K562 (cell line): ENCODE data around the gene PFDN4. TPM values are rescaled to one million over a fixed set of nuclear protein-coding genes. Genes with fewer than 3 reads are reported as not detected.

Experiments
- ARID3B ChIP-seq: fragments of 250-450 bp; sonication (Bioruptor Pico); IDR thresholded peaks from 2 replicates; pipeline ENCODE4 v1.4.0; 2020; ENCODE audit warnings: borderline replicate concordance
- CEBPB ChIP-seq: fragments of 450-650 bp; IDR thresholded peaks from 2 replicates; pipeline ENCODE4 v1.6.1; 2016; ENCODE audit warnings: missing genetic modification characterization, missing compliant biosample characterization
- CSDE1 ChIP-seq, 2 experiments: fragments of 450-650 bp; IDR thresholded peaks; 2 replicates each; pipeline ENCODE4 v1.6.1; 2016; ENCODE audit warnings: mild to moderate bottlenecking in 1 of 2
- IRF9 ChIP-seq: fragments of 450-650 bp; IDR thresholded peaks from 2 replicates; pipeline ENCODE4 v1.6.1; 2016; ENCODE audit warnings: missing biosample characterization, missing genetic modification characterization
- KHSRP ChIP-seq: fragments of 450-650 bp; IDR thresholded peaks from 2 replicates; pipeline ENCODE4 v1.6.1; 2017
- KLF16 ChIP-seq: IDR thresholded peaks from 2 replicates; pipeline ENCODE4 v1.6.1; 2016; ENCODE audit warnings: antibody characterized with exemption
- LCOR ChIP-seq: sonication (generic); formaldehyde crosslinking; IDR thresholded peaks from 2 replicates; pipeline ENCODE4 v1.8.0; 2022; ENCODE audit warnings: mild to moderate bottlenecking, missing genetic modification reagents
- MAZ ChIP-seq, 2 experiments: fragments of 450-650 bp in 1 of 2; sonication (generic) in 1 of 2; formaldehyde crosslinking; IDR thresholded peaks in 1 of 2; conservative IDR thresholded peaks in 1 of 2; 2 replicates each; pipeline versions ENCODE4 v1.4.0 to v1.5.0; 2020; ENCODE audit warnings: mild to moderate bottlenecking in 1 of 2, missing genetic modification reagents in 1 of 2
- MCM3 ChIP-seq: fragments of 450-650 bp; IDR thresholded peaks from 2 replicates; pipeline ENCODE4 v1.6.1; 2016
- MEF2A ChIP-seq: IDR thresholded peaks from 2 replicates; pipeline ENCODE4 v1.6.1; 2011; ENCODE audit warnings: low read depth, mild to moderate bottlenecking, low read length, moderate library complexity; ENCODE audit not compliant: control insufficient read depth
- MXD1 ChIP-seq: fragments of 250-450 bp; sonication (Bioruptor Pico); IDR thresholded peaks from 2 replicates; pipeline ENCODE4 v1.8.0; 2021; ENCODE audit warnings: borderline replicate concordance, mild to moderate bottlenecking, moderate library complexity; ENCODE audit not compliant: poor library complexity, severe bottlenecking
- POLR3A ChIP-seq: IDR thresholded peaks from 2 replicates; pipeline ENCODE4 v1.6.1; 2011; ENCODE audit warnings: borderline replicate concordance, mild to moderate bottlenecking, moderate library complexity; ENCODE audit not compliant: insufficient read length, insufficient read depth; ENCODE audit errors: extremely low read depth
- RAD51 ChIP-seq: fragments of 450-650 bp; IDR thresholded peaks from 2 replicates; pipeline ENCODE4 v1.7.1; 2016; ENCODE audit warnings: low read depth, mild to moderate bottlenecking, borderline replicate concordance
- RBM22 ChIP-seq: fragments of 200-400 bp; formaldehyde crosslinking; IDR thresholded peaks from 2 replicates; pipeline ENCODE4 v1.6.1; 2018; ENCODE audit warnings: low read length, low read depth; ENCODE audit not compliant: poor library complexity, severe bottlenecking
- SMARCA4 ChIP-seq: fragments of 450-650 bp; IDR thresholded peaks from 2 replicates; pipeline ENCODE4 v1.6.1; 2016
- SRSF9 ChIP-seq: fragments of 200-400 bp; formaldehyde crosslinking; IDR thresholded peaks from 2 replicates; pipeline ENCODE4 v1.6.1; 2017; ENCODE audit warnings: low read depth, low read length, borderline replicate concordance
- STAG1 ChIP-seq: sonication (generic); formaldehyde crosslinking; IDR thresholded peaks from 2 replicates; pipeline ENCODE4 v1.5.0; 2020; ENCODE audit warnings: missing genetic modification reagents, borderline replicate concordance
- TSC22D4 ChIP-seq: fragments of 450-650 bp; IDR thresholded peaks from 2 replicates; pipeline ENCODE4 v1.6.1; 2016; ENCODE audit warnings: missing genetic modification characterization, missing biosample characterization, control low read depth
- ZNF639 ChIP-seq, 2 experiments: fragments of 200-800 bp in 1 of 2; sonication (Bioruptor generic) in 1 of 2; sonication (generic) in 1 of 2; formaldehyde crosslinking in 1 of 2; IDR thresholded peaks in 1 of 2; conservative IDR thresholded peaks in 1 of 2; 2 replicates each; pipeline versions ENCODE4 v1.5.0 to v1.6.1; 2016 to 2020; ENCODE audit warnings: missing compliant biosample characterization in 1 of 2, missing genetic modification characterization in 1 of 2, missing genetic modification reagents in 1 of 2
- ZNF696 ChIP-seq: fragments of 250-450 bp; sonication (Bioruptor Pico); conservative IDR thresholded peaks from 2 replicates; pipeline ENCODE4 v1.4.0; 2020; ENCODE audit warnings: mild to moderate bottlenecking, moderate library complexity
- ZNF77 ChIP-seq: fragments of 250-450 bp; sonication (Bioruptor Pico); IDR thresholded peaks from 2 replicates; pipeline ENCODE4 v1.5.0; 2020
- polyA plus RNA-seq, 8 experiments: library from polyadenylated mRNA; depleted of rRNA in 4 of 8; stranded (reverse) in 5 of 8; unstranded in 3 of 8; fragments of >200 nt; fragmentation: Nextera tagmentation in 2 of 8; fragmentation: Illumina TruSeq in 1 of 8; extraction: Ambion mirVana in 2 of 8; extraction: Trizol in 1 of 8; gene quantifications; 2 replicates each; pipeline versions ENCODE4 v1.2.1 to v1.2.3, GENCODE V29; 2011 to 2014; ENCODE audit warnings: inconsistent platforms in 1 of 8, missing spikeins in 1 of 8
- total RNA-seq, 7 experiments: library from RNA; depleted of rRNA in 6 of 7; stranded (reverse); fragments of >200 nt in 6 of 7; fragmentation: Illumina TruSeq in 2 of 7; extraction: Trizol in 2 of 7; gene quantifications; 2 replicates each; pipeline versions ENCODE4 v1.2.1 to v1.2.3, GENCODE V29; 2011 to 2021; ENCODE audit warnings: low replicate concordance in 1 of 7
- TF ChIP-seq, protein P1 (sequence below): fragments of 250-450 bp; sonication (Bioruptor Pico); IDR thresholded peaks from 2 replicates; pipeline ENCODE4 v1.8.0; 2021; ENCODE audit warnings: moderate library complexity, mild to moderate bottlenecking, inconsistent platforms
- TF ChIP-seq, protein P2 (sequence below): sonication (generic); formaldehyde crosslinking; IDR thresholded peaks from 2 replicates; pipeline ENCODE4 v1.8.0; 2022; ENCODE audit warnings: missing genetic modification reagents, mild to moderate bottlenecking, borderline replicate concordance

Gene PFDN4
- total and polyA plus RNA-seq, 9 of the 15 experiments (the other 6 are each of a cell fraction or from before 2014, with no cell fraction given): 60.1 to 214 (median 122) TPM

DNA sequence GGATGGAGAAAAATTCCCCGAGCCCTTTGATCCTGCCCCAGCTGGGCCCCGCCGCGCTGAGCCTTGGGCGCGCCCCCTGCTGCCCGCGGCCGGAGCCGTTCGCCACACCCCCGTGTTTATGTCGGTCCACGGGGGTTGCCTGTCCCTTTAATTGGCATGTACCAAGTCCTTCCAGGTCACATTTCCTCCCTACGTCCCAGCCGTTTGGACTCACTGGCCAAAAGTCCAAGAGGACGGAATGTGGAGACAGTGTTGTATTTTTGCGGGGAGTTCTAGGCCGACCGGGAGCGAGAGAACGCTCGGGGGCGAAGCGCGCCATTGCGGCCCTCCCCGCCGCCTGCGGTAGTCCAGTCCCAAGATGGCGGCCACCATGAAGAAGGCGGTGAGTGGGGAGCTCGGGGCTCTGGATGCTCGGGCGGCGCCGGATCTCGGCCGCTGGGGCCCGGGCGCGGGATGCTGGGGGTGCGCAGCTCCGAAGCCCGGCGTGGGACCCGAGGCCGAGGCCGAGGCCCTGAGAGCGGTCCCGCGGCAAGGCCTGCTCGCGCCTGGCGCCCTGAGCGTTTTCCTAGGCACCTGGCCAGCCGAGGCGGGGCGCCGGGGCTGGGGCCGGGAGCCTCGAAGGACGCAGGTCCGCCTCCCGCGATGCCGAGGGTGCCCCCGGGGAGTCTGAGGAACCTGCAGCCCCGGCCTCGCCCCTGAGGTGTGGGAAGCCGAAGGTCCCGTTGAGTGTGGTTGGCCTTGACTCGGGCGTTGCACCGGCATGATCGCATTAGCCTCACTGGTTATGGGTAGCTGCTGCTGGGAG, at the start of gene PFDN4 (continued):
- TF ChIP-seq, protein P1, sequence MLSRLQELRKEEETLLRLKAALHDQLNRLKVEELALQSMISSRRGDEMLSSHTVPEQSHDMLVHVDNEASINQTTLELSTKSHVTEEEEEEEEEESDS (CRISPR knock-in tag): no peak
- TF ChIP-seq ZNF639 (CRISPR knock-in tag; conservative IDR thresholded peaks at IDR 0.05 in 1 of 2, IDR thresholded peaks at IDR 0.05 in 1 of 2) (no peak), POLR3A (no peak), RBM22 (no peak), MXD1 (CRISPR knock-in tag) (peak; percentile 2), MAZ (CRISPR knock-in tag; conservative IDR thresholded peaks at IDR 0.05 in 1 of 2, IDR thresholded peaks at IDR 0.05 in 1 of 2) (peak; percentile 72 to 80), ARID3B (no peak), TSC22D4 (tag) (no peak), KLF16 (0 out of 2 replicates have a peak, but pooled peaks have one; percentile 29), ZNF696 (CRISPR knock-in tag) (no peak), SRSF9 (no peak), RAD51 (no peak), ZNF77 (CRISPR knock-in tag) (no peak), CSDE1 (IDR thresholded peaks at IDR 0.05) (no peak), STAG1 (CRISPR knock-in tag) (0 out of 2 replicates have a peak, but pooled peaks have one; percentile 26), IRF9 (tag) (no peak), SMARCA4 (no peak), LCOR (CRISPR knock-in tag) (peak; percentile 34; the same call in 1 of the 2 replicates), MCM3 (no peak; the same call in 1 of the 2 replicates), MEF2A (no peak), CEBPB (tag) (no peak), KHSRP (no peak)
- TF ChIP-seq, protein P2, sequence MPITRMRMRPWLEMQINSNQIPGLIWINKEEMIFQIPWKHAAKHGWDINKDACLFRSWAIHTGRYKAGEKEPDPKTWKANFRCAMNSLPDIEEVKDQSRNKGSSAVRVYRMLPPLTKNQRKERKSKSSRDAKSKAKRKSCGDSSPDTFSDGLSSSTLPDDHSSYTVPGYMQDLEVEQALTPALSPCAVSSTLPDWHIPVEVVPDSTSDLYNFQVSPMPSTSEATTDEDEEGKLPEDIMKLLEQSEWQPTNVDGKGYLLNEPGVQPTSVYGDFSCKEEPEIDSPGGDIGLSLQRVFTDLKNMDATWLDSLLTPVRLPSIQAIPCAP (CRISPR knock-in tag): no peak
